Esophagus (tissue), 2 donors: ENCODE measurements around the gene ARL6. TPM values are rescaled to one million over a fixed set of nuclear protein-coding genes. Genes with fewer than 3 reads are reported as not detected.

Source experiments
- H3K27ac ChIP-seq, 2 donors: one replicate each; pipeline ENCODE4 v1.5.1; 2013; ENCODE audit warnings: low read depth in 2 of 2, mild to moderate bottlenecking in 2 of 2, inconsistent platforms in 1 of 2, low read length in 1 of 2, moderate library complexity in 1 of 2
- H3K27me3 ChIP-seq, 2 donors: one replicate each; pipeline ENCODE4 v1.6.1; 2013; ENCODE audit warnings: low read length in 2 of 2, control low read depth in 1 of 2, mild to moderate bottlenecking in 1 of 2; ENCODE audit not compliant: insufficient read depth in 2 of 2, control insufficient read depth in 1 of 2
- H3K36me3 ChIP-seq, 2 donors: one replicate each; pipeline ENCODE4 v1.6.1; 2013; ENCODE audit warnings: low read length in 1 of 2; ENCODE audit not compliant: control insufficient read depth in 2 of 2, insufficient read depth in 2 of 2
- H3K4me1 ChIP-seq, 2 donors: one replicate each; pipeline ENCODE4 v1.6.1; 2013; ENCODE audit warnings: low read length in 1 of 2; ENCODE audit not compliant: control insufficient read depth in 2 of 2, insufficient read depth in 2 of 2
- H3K4me3 ChIP-seq, 2 donors: one replicate each; pipeline ENCODE4 v1.5.1; 2013; ENCODE audit warnings: low read length in 2 of 2, mild to moderate bottlenecking in 2 of 2, low read depth in 1 of 2, moderate library complexity in 1 of 2
- H3K9me3 ChIP-seq, 2 donors: one replicate each; pipeline ENCODE4 v1.6.1; 2013; ENCODE audit warnings: mild to moderate bottlenecking in 2 of 2, low read depth in 1 of 2, low read length in 1 of 2, moderate library complexity in 1 of 2; ENCODE audit not compliant: control insufficient read depth in 2 of 2, insufficient read depth in 1 of 2
- WGBS, 2 donors: extraction: QIAGEN DNeasy Blood & Tissue Kit; methylation state at CpG; one replicate each; pipeline ENCODE4 v1.1.7; 2013; 5-methylcytosine and 5-hydroxymethylcytosine counted together
- polyA plus RNA-seq, 2 donors: library from polyadenylated mRNA; stranded (reverse); fragments of 200-250 nt; gene quantifications; one replicate each; pipeline ENCODE4 v1.2.3, GENCODE V29; 2013
- donor health status: healthy with polysubstance abuse.
- donor health status: Bipolar disorder and iron deficiency.

ARL6 gene
- polyA plus RNA-seq, 2 donors: 1.5 to 2.0 TPM

DNA sequence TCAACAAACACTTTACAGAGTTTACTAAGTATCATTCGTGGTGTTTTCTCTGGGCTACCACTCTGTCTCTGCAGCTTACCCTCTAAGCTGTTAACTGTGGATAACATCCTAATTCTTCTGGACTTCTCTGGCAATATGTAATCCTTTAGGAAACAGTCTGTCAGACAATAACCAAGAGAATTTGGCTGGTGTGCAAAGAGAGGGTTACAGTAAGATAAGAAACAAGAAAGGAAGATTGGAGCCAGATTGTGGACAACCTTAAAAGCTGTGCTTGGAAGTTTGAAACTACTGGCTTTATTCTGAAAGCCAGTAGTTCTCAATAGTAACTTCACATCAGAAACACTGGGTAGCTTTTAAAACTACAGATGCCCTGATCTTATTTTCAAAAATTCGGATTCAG lies 778 bp downstream of the ARL6 start:
- H3K4me3 ChIP-seq: peak overlapping the region in 1 of 2 donors; percentile 93
- H3K9me3 ChIP-seq: no peaks in the 10 kb centered on the region
- no peaks in the 10 kb centered on the region for H3K4me1 ChIP-seq
- no peaks in the 10 kb centered on the region for H3K36me3 ChIP-seq
- no peak overlapping the region for H3K27ac ChIP-seq
- WGBS, 2 donors: 23 to 26% methylated on average over 2 of the region's 2 CpGs
- no peaks in the 10 kb centered on the region for H3K27me3 ChIP-seq

DNA sequence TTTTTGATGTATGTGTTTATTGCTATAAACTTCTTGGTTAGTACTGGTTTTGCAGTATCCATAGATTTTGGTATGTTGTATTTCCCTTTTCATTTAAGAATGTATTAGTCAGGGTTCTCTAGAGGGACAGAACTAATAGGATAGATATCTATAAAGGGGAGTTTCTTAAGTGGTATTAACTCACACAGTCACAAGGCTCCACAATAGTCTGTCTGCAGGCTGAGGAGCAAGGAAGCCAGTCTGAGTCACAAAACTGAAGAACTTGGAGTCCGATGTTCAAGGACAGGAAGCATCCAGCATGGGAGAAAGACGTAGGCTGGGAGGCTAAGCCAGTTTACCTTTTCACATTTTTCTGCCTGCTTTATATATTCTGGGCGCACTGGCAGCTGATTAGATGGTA lies 8.4 kb downstream of the ARL6 start:
- Histone ChIP-seq H3K4me1 (no peaks in the 10 kb centered on the region), H3K36me3 (no peaks in the 10 kb centered on the region), H3K9me3 (no peaks in the 10 kb centered on the region), H3K27me3 (no peaks in the 10 kb centered on the region), H3K27ac (no peak overlapping the region), H3K4me3 (no peak overlapping the region)
- 96 to 97% methylated on average over 3 of the region's 3 CpGs for WGBS, 2 donors

DNA sequence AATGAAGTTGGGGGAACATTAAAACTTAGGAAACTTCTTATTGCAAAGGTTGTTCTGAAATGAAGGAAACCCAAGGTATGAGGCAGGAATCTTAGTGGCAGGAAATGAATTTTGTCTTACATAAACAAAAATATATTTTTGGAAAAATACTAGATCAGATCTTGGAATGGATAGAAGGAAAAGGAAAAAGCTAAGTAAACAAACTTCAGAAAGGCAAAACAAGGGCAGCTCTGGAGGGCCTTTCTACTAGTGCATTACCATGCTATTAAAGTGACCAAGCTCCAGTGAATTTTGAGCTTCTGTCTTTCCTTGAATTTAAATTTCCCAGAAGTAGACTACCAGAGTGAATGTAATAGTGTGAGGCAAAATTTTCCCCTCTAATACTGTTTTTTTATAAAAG lies 13.6 kb downstream of the ARL6 start:
- no peak overlapping the region for H3K27ac ChIP-seq
- H3K36me3 ChIP-seq: no peaks in the 10 kb centered on the region
- H3K4me1 ChIP-seq: no peaks in the 10 kb centered on the region
- no peak overlapping the region for H3K4me3 ChIP-seq
- H3K9me3 ChIP-seq: no peaks in the 10 kb centered on the region
- H3K27me3 ChIP-seq: no peaks in the 10 kb centered on the region

DNA sequence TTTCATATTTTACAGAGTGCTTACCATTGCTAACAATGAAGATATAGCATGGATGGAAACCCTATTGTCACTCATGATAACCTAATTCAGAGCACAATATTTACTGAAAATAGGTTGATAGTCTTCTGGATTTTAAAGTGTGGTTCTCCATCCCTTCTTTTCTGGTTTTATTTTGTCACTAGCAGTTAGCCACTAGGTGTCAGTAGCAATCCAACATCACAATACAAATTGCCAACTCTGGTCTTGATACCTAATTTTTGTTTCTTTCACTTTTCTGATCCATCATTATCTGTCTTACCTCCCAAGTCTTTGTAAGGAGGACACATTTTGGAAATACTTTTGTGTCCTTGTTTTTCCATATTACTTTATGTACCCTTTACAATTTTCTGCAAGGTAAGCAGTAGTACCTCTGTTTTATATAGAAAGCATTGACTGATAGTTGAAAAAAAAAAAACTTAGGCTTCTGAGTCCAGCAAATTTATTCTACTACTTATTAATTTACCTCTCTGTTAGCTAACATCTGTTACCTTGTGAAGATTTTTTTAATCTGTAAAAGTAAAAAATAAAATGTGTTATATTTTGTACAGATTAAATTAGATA lies 29.0 kb downstream of the ARL6 start:
- Histone ChIP-seq H3K9me3 (no peaks in the 10 kb centered on the region), H3K4me3 (no peak overlapping the region), H3K27me3 (no peaks in the 10 kb centered on the region), H3K4me1 (no peaks in the 10 kb centered on the region), H3K36me3 (no peaks in the 10 kb centered on the region), H3K27ac (no peak overlapping the region)

- Histone ChIP-seq H3K4me3 (no peak overlapping the region), H3K4me1 (no peaks in the 10 kb centered on the region), H3K27me3 (no peaks in the 10 kb centered on the region), H3K9me3 (no peaks in the 10 kb centered on the region), H3K36me3 (no peaks in the 10 kb centered on the region), H3K27ac (no peak overlapping the region)
- 92% methylated on average over 4 of the region's 4 CpGs for WGBS, 2 donors
Measured at GRCh38 chr3:97795951-97796350, 31.4 kb downstream of the ARL6 start.

DNA sequence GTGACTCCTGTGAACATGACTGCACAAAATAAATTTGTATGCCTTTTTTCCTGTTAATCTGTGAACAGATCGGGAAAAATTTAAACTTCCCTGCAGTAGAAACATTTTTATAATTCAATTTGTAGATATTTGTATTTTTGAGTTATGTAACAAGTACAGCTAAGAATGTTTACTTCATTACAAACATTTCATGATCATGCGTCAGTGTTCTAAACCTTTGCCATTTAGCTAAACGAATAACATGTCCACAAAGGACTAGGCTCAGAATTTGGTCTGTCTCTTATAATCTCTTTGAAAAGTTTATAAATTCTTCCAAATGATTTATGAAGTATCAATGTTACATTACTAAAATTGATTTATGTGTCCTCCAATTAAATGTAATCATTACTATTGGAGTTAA lies 39.9 kb downstream of the ARL6 start:
- Histone ChIP-seq H3K27me3 (no peaks in the 10 kb centered on the region), H3K9me3 (peaks cover 0 to 2% of the 10 kb centered on the region in 2 donors), H3K4me3 (no peak overlapping the region), H3K4me1 (no peaks in the 10 kb centered on the region), H3K36me3 (no peaks in the 10 kb centered on the region), H3K27ac (no peak overlapping the region)
- 76 to 78% methylated on average over 3 of the region's 3 CpGs for WGBS, 2 donors

DNA sequence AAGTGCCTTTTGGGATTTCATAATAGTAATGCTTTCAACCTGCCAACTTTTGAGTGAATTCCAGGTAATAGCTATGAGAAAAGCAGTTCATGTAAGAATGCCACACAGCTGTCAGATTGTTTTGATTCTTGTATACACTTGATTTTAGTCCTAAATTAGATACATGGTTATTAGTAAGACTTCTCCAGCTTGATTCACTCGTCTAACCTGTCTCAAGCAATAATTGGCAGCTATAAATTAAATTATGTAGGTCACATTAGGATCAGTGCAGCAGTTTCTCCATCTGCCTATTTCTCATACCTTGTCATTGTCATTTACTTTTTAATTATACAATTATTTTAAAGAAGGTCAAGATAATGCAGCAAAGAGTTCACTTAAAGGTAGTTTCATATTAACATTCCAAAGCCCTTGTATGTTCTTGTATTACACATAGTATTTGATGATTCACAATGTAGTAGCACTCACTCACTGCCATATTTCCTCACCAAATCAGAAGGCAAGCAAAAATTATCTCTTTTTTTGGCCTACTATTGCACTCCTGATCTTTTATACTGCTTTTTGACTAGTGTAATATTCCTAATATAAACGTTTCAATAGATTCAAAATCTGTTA lies 46.3 kb downstream of the ARL6 start:
- Histone ChIP-seq H3K36me3 (no peaks in the 10 kb centered on the region), H3K27me3 (no peaks in the 10 kb centered on the region), H3K4me3 (no peak overlapping the region), H3K27ac (peak overlapping the region; percentile 59 to 65), H3K9me3 (peaks cover 0 to 2% of the 10 kb centered on the region in 2 donors), H3K4me1 (no peaks in the 10 kb centered on the region)
- WGBS, 2 donors: 54 to 59% methylated on average over 2 of the region's 2 CpGs

DNA sequence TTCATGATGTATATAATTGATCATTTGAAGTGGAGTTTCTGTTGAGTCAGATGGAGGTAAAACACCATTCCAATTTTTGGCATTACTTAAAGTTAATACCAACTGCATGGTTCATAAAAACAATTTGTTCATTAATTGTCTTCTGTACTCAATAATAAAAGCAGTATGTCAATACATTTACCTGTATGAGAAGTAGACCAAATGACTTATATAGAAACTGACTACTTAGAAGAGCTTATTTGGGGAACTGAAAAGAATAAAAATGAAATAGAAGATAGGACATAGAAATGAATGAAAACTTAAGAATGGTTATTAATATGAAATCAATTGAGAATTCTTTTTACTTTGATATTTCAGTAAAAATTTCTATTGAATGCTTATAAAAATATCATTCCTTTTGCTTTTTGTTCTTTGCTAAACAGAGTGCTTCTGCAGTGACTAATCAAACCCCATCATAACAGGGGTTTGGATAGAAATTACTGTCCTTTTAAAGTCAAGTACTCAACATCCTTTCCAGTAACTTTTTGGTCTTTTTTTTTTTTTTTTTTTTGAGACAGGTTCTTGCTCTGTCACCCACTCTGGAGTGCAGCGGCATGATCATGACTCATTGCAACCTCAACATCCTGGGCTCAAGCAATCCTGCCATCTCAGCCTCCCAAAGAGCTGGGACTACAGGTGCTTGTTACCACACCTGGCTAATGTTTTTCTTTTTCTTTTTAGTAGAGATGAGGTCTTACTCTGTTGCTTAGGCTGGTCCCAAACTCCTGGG lies 50.8 kb downstream of the ARL6 start:
- H3K27me3 ChIP-seq: no peaks in the 10 kb centered on the region
- 20 to 23% methylated on average over 1 of the region's 1 CpG for WGBS, 2 donors
- H3K4me1 ChIP-seq: no peaks in the 10 kb centered on the region
- no peaks in the 10 kb centered on the region for H3K36me3 ChIP-seq
- no peak overlapping the region for H3K4me3 ChIP-seq
- no peaks in the 10 kb centered on the region for H3K9me3 ChIP-seq
- H3K27ac ChIP-seq: no peak overlapping the region

DNA sequence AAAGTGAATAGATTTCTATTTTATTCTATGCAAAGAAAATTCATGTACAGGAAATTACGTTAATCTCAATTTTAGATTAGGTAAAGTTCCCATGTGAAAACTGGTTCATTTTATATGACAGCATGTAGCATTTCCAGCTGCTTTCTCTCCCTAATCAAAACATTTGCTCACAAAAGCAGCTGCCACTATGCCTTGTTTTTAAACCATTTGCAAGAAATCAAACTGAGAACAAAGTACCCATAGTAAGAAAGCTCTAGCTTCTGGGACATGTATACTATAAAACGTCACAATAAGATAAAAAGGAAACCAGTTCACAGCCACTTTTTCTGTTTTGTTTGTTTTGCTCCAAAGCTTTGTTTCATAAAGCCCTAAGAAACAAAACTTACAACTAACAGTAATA lies 52.3 kb downstream of the ARL6 start:
- no peak overlapping the region for H3K27ac ChIP-seq
- H3K36me3 ChIP-seq: no peaks in the 10 kb centered on the region
- H3K9me3 ChIP-seq: no peaks in the 10 kb centered on the region
- H3K27me3 ChIP-seq: no peaks in the 10 kb centered on the region
- H3K4me1 ChIP-seq: no peaks in the 10 kb centered on the region
- 78 to 79% methylated on average over 2 of the region's 2 CpGs for WGBS, 2 donors
- no peak overlapping the region for H3K4me3 ChIP-seq

DNA sequence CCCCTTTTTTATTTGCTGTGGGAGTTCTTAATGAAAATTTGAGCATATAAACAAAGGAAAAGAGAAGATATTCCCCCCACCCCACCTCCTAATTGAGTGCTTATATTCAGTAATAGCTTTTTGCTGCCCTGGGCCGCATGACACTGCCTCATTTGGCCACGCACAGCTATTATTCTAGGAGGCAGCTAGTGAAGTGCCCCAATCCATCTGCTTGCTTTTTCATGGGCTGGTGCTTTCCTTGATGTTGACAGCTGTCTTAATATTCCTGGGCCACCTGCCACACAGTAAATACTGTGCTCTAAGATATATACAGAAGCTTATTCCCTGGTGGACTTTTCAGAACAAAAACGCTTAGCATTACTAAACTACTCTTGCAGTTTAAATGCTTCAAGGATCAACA lies 53.4 kb downstream of the ARL6 start:
- H3K4me1 ChIP-seq: no peaks in the 10 kb centered on the region
- no peaks in the 10 kb centered on the region for H3K9me3 ChIP-seq

More for the DNA sequence above, 53.4 kb downstream of the ARL6 start:
- WGBS, 2 donors: 73 to 82% methylated on average over 3 of the region's 3 CpGs
- H3K27me3 ChIP-seq: no peaks in the 10 kb centered on the region
- no peak overlapping the region for H3K27ac ChIP-seq
- no peak overlapping the region for H3K4me3 ChIP-seq
- H3K36me3 ChIP-seq: no peaks in the 10 kb centered on the region
